Measurements from ENCODE around the gene RAD18. TPM values are rescaled to one million over a fixed set of nuclear protein-coding genes. Genes with fewer than 3 reads are reported as not detected.
A peak's percentile ranks its signal among the peaks of the same experiment; 100 is the strongest.

RAD18 gene
- total RNA-seq, 1 donor: 28.1 TPM

GRCh38 chr3:8982509-8982908, 19.2 kb upstream of the RAD18 start:
- H3K4me3 ChIP-seq (ENCODE audit: low read depth, low read length): no peak overlapping the region
- TF ChIP-seq CTCF (IDR thresholded peaks at IDR 0.05; ENCODE audit: insufficient read depth, low read length): no peak
- DNase-seq (ENCODE audit: low read depth): no peak

DNA sequence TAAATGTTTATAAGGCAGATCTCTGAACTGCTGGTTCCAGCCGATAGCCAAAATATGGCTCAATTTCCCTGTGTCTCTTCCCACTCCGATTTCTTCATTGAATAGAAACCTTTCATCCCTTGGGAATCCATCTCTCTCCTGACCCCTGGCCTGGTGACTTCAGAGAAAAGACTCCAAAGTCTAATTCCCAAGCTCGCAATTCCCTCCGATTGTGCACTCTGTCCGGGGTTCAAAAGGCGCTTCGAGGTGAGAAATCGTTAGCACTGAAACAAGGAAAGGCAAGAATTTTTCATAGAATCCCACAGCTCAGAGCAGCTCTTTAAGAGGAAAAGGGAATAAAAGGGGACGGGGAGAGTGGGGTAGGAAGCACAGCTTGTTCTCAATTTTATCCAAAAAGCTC, 18.4 kb upstream of the RAD18 start:
- no peak for DNase-seq (ENCODE audit: low read depth)
- H3K4me3 ChIP-seq (ENCODE audit: low read depth, low read length): no peak overlapping the region
- no peak for TF ChIP-seq CTCF (IDR thresholded peaks at IDR 0.05; ENCODE audit: insufficient read depth, low read length)

DNA sequence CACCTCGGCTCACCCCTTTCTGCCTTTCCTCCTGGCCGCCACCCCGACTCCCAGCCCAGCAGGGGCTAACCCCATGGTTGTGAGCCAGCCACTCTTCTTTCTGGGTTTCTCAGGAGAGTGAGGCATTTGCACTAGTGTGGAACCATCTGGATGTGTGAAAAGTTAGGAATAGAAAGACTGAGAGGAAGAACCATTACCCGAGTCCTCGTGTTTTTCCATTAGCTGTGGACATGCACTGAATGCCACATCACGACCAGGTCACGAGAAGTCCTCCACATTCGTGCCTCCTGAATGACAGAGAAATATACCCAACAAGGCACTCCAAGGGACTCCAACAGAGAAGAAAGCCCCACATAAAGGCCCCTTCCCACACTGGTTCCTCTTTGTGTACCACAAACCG, 18.0 kb upstream of the RAD18 start:
- no peak for TF ChIP-seq CTCF (IDR thresholded peaks at IDR 0.05; ENCODE audit: insufficient read depth, low read length)
- no peak for DNase-seq (ENCODE audit: low read depth)
- H3K4me3 ChIP-seq (ENCODE audit: low read depth, low read length): no peak overlapping the region

- TF ChIP-seq CTCF (IDR thresholded peaks at IDR 0.05; ENCODE audit: insufficient read depth, low read length): no peak
- H3K4me3 ChIP-seq (ENCODE audit: low read depth, low read length): no peak overlapping the region
- peak; percentile 13 for DNase-seq (ENCODE audit: low read depth)
These were observed 17.5 kb upstream of the RAD18 start for GRCh38 chr3:8980756-8981257.

GRCh38 chr3:8979262-8979661, 16.0 kb upstream of the RAD18 start:
- DNase-seq (ENCODE audit: low read depth): no peak
- H3K4me3 ChIP-seq (ENCODE audit: low read depth, low read length): no peak overlapping the region
- TF ChIP-seq CTCF (IDR thresholded peaks at IDR 0.05; ENCODE audit: insufficient read depth, low read length): no peak

GRCh38 chr3:8978551-8978950, 15.3 kb upstream of the RAD18 start:
- TF ChIP-seq CTCF (IDR thresholded peaks at IDR 0.05; ENCODE audit: insufficient read depth, low read length): no peak
- DNase-seq (ENCODE audit: low read depth): no peak
- no peak overlapping the region for H3K4me3 ChIP-seq (ENCODE audit: low read depth, low read length)

DNA sequence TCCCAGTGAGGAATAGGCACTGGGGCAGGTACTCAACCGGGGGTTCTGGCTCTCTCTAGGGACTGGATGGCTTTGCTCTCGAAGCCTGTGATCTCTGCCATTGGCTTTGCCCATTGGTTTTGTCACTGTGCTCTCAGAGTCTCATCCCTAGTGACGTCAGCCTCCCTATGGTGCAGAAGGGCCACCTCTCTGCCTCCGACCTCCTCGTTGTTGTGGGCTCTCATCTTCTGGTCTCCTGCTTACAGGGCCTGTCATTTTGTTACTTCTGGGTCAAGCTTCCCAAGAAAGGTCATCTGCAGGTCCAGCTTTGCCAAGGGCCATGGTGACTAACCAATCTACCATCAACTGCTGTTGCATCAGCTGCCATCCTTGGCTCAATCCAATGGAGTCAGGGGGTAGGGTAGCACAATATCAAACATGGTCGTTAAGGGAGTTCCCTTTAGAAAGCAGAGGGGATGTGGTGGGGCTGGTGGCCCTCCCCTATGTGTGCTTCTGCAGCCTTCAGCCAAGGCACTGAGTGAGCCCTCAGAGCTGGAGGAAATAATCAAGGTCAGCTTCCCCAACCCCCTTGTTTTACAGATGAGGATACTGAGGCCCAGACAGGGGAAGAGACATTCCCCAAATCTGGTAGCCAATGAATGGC, 13.4 kb upstream of the RAD18 start:
- no peak for TF ChIP-seq CTCF (IDR thresholded peaks at IDR 0.05; ENCODE audit: insufficient read depth, low read length)
- DNase-seq (ENCODE audit: low read depth): no peak
- no peak overlapping the region for H3K4me3 ChIP-seq (ENCODE audit: low read depth, low read length)
